Aortic smooth muscle cell (primary cell): ENCODE measurements around the gene CDK17. TPM values are rescaled to one million over a fixed set of nuclear protein-coding genes. Genes with fewer than 3 reads are reported as not detected.

Source experiments
- total RNA-seq: library from RNA; depleted of rRNA; stranded (reverse); fragments of >200 nt; gene quantifications from 2 replicates; pipeline ENCODE4 v1.2.3, GENCODE V29; 2014

CDK17 gene
- total RNA-seq: 62.9 and 72.5 TPM in 2 replicates

DNA sequence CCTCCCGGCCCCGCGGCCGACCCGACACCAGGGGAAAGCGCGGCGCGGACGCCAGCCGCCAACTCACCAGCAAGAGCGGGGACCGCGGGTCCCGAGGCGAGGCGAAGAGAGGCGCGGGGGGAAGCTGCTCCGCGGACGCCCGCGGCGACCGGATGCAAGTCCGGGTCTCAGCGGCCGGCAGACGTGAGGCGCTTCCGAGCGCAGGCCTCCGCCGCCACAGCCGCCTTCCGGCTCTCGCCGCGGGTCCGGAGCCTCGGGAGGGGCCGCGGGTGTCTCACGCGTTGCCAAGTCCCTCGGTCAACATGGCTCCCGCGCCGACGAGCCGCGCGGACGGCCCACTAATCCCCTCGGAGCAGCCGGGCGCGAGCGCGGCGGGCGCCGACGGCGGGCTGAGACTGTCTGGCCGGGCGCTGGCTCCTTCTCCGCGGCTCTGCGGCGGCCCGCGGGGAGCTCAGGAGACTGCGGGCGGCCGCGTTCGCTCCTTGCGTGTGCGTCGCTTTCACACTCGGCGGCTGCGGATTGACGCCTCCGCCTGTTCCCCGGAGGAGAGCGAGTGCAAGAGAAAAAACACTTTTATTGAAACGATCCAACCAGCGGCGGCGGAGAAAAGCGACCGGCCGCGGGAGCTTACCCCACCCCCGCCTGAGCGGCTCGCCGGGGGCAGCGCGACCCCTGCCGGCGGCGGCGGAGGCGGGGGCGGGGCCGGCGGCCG is at the start of gene CDK17:
TSS of gene CDK17 (minus strand) at position 521 of the 712 bp plus-strand sequence. CDS start 65,603 bp downstream, outside the sequence.

Other genes with a start within 250 kb of the CDK17 start
- 14.4 and 21.0 TPM in 2 replicates for gene ELK3, start 206.1 kb downstream of the CDK17 start, total RNA-seq
- gene CFAP54, start 89.1 kb upstream of the CDK17 start, total RNA-seq: 2.8 and 3.4 TPM in 2 replicates